Cardiac muscle cell (in vitro differentiated cells and primary cell): Measurements from ENCODE around the gene GAS2. TPM values are rescaled to one million over a fixed set of nuclear protein-coding genes. Genes with fewer than 3 reads are reported as not detected.

Source experiments
- DNase-seq, 2 donors: peaks; one replicate each; pipeline versions ENCODE4 v3.0.0 to v3.0.0-alpha.2; 2010 to 2017; ENCODE audit warnings: low read depth in 1 of 2, low spot score in 1 of 2
- H3K27ac ChIP-seq: fragments of 200-600 bp; sonication (generic); 2 replicates; pipeline ENCODE4 v1.5.1; 2016
- H3K27me3 ChIP-seq: fragments of 200-600 bp; sonication (generic); 2 replicates; pipeline ENCODE4 v1.6.0; 2016; ENCODE audit warnings: control low read depth
- H3K36me3 ChIP-seq: fragments of 200-600 bp; sonication (generic); 2 replicates; pipeline ENCODE4 v1.5.1; 2016; ENCODE audit warnings: control low read depth
- H3K4me1 ChIP-seq: fragments of 200-600 bp; sonication (generic); 2 replicates; pipeline ENCODE4 v1.8.1; 2017; ENCODE audit warnings: low read depth, mild to moderate bottlenecking, mixed run types
- H3K4me3 ChIP-seq: fragments of 200-600 bp; sonication (generic); 2 replicates; pipeline ENCODE4 v1.5.1; 2016; ENCODE audit warnings: mild to moderate bottlenecking
- H3K9me3 ChIP-seq: fragments of 200-600 bp; sonication (generic); 2 replicates; pipeline ENCODE4 v1.5.1; 2017; ENCODE audit warnings: low read depth, mild to moderate bottlenecking, control low read depth
- polyA plus RNA-seq: library from polyadenylated mRNA; unstranded; fragments of >200 nt; fragmentation: Nextera tagmentation; extraction: Ambion mirVana; gene quantifications from 2 replicates; pipeline ENCODE4 v1.2.1, GENCODE V29; 2016
- total RNA-seq: library from RNA; depleted of rRNA; stranded (reverse); fragments of >200 nt; gene quantifications from 2 replicates; pipeline ENCODE4 v1.2.3, GENCODE V29; 2016
- TF ChIP-seq, protein P1 (sequence below): IDR thresholded peaks from 2 replicates; pipeline ENCODE4 v1.5.1; 2012; ENCODE audit warnings: low read depth, mild to moderate bottlenecking, low read length

The GAS2 gene
- total and polyA plus RNA-seq, 2 experiments from 2014 or later = 6.2 to 9.6 TPM

DNA sequence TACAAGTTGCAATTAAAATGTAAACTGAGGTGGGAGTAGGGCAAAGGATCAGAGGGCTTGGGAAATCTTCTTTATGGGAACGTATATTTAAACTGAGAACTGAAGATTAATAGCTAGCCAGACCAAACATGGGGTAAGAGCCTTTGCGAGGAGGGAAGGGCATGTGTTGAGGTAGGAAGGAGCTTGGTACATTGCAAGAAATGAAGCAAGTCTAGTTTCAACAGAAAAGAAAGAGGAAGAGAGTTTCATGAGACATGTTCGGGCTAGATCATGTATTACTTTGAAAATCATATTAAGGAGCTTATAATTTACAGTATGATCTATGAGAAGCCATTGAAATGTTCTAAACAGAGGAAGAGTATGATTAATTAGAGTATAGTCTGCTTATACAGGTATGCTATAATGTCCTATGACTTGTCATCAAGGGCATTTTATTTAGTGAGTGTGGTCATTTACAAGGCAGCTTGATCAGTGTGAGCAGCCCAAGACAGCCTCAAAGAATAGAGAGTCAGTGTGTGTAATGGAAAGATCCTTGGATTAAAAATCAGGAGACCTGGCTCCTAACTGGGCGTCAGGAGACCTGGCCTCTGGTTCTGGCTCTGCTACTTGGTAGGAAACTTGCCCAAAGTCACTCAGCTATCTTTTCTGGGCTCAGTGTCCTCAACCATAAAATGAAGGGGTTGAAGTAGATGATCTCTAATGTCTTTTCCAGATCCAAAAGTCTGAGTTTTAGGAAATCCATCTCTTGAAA is 10.9 kb downstream of the GAS2 start:
- Histone ChIP-seq H3K36me3 (no peaks in the 10 kb centered on the region), H3K4me3 (no peak overlapping the region), H3K27ac (no peak overlapping the region), H3K27me3 (no peaks in the 10 kb centered on the region), H3K9me3 (no peaks in the 10 kb centered on the region), H3K4me1 (no peaks in the 10 kb centered on the region)
- TF ChIP-seq, protein P1, sequence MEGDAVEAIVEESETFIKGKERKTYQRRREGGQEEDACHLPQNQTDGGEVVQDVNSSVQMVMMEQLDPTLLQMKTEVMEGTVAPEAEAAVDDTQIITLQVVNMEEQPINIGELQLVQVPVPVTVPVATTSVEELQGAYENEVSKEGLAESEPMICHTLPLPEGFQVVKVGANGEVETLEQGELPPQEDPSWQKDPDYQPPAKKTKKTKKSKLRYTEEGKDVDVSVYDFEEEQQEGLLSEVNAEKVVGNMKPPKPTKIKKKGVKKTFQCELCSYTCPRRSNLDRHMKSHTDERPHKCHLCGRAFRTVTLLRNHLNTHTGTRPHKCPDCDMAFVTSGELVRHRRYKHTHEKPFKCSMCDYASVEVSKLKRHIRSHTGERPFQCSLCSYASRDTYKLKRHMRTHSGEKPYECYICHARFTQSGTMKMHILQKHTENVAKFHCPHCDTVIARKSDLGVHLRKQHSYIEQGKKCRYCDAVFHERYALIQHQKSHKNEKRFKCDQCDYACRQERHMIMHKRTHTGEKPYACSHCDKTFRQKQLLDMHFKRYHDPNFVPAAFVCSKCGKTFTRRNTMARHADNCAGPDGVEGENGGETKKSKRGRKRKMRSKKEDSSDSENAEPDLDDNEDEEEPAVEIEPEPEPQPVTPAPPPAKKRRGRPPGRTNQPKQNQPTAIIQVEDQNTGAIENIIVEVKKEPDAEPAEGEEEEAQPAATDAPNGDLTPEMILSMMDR = no peak
- DNase-seq = no peak

DNA sequence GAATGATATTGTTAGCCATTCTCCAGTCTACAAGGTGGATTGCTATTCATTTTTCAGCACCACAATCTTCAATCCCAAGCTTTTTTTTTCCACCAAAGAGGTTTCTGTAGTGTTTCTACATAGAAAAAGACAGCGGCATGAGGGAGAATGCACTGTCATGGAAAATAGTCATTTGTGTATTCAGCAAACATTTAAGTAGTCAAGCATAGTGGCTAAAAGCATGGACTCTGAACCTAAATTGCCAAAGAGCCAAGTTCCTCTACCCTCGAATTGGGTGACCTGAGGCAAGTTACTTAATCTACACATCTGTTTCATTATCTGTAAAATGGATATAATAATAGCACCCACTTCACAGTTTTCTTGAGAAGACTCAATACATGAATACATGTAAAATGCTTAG is 14.2 kb downstream of the GAS2 start:
- Histone ChIP-seq H3K36me3 (no peaks in the 10 kb centered on the region), H3K4me3 (no peak overlapping the region), H3K27me3 (no peaks in the 10 kb centered on the region), H3K27ac (no peak overlapping the region), H3K9me3 (no peaks in the 10 kb centered on the region), H3K4me1 (no peaks in the 10 kb centered on the region)
- no peak for DNase-seq
- TF ChIP-seq, protein P1 = no peak

DNA sequence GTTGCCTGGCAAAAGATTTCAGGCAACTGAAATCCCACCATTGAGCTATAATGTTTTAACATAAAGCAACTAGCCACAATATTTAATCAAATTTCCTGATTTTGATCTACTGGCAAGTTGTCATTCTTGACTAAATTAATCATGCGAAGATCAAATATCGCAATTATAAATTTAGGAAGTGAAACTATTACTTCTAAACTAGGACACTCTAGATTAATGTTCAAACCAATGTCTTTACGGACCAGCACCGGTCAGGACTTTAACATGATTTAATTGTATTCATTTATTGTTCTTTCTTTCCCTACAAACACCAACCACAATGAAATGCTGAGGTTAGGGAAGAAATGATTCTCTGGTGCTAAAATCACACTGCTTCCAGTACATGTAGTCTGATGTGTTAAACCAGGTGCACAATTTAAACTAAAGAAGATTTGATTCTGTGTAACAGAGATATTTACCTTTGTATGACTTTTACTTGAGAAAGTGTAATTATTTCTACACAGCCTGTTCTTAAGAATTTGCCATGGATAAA is 14.9 kb downstream of the GAS2 start:
- DNase-seq = no peak
- H3K27me3 ChIP-seq = no peaks in the 10 kb centered on the region
- H3K36me3 ChIP-seq = no peaks in the 10 kb centered on the region
- H3K4me3 ChIP-seq = no peak overlapping the region
- TF ChIP-seq, protein P1 = no peak
- H3K27ac ChIP-seq = no peak overlapping the region
- no peaks in the 10 kb centered on the region for H3K4me1 ChIP-seq
- H3K9me3 ChIP-seq = no peaks in the 10 kb centered on the region

DNA sequence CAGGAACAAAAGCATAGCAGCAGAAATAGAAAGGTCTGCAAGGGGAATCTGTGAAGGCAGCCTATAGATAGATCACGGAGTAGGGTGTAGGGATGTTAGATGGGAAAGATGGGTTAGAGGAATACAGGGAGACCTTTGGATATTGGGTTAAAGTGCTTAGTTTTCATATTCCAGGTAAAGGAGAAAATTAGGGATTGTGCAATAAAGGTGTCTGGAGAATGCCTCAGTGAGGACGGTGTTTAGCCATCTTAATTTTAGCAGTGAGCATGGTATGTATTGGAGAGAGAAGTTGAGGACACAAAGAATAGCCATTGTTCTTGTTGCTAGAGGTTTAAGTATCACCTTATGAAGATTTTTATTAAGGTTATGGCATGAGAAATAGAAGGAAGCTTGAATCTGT is 17.7 kb downstream of the GAS2 start:
- Histone ChIP-seq H3K4me3 (no peak overlapping the region), H3K9me3 (no peaks in the 10 kb centered on the region), H3K36me3 (no peaks in the 10 kb centered on the region), H3K27ac (no peak overlapping the region), H3K27me3 (no peaks in the 10 kb centered on the region), H3K4me1 (no peaks in the 10 kb centered on the region)
- TF ChIP-seq, protein P1 = no peak
- DNase-seq = no peak

DNA sequence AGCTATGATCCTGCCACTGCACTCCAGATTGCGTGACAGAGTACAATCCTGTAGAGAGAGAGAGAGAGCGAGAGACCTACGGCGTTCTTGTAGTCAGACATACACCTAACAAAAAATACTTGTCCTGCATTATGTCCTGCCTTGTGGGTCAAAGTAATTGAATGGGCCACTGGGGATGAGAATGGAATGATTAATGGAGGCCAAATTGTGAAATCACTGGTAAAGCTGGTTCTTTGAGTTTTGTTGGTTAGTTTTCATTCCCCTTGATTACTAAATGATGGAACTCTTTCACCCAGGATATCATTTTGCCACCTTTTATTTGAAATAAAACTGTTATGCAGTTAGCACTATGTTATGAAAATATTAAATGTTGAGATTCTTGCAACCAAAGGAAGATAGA is 18.7 kb downstream of the GAS2 start:
- TF ChIP-seq, protein P1 = no peak
- no peaks in the 10 kb centered on the region for H3K27me3 ChIP-seq
- no peak overlapping the region for H3K27ac ChIP-seq
- no peak overlapping the region for H3K4me3 ChIP-seq
- H3K9me3 ChIP-seq = no peaks in the 10 kb centered on the region
- no peaks in the 10 kb centered on the region for H3K36me3 ChIP-seq
- no peaks in the 10 kb centered on the region for H3K4me1 ChIP-seq
- no peak for DNase-seq
